Heart left ventricle (tissue), 13 donors: Measurements from ENCODE around the gene LPCAT2.

Experiments
- CTCF ChIP-seq, 12 donors: fragments of 200-600 bp; sonication (generic) in 4 of 12; IDR thresholded peaks; one replicate each; pipeline versions ENCODE4 v1.5.0 to v1.8.0; 2018 to 2022; ENCODE audit warnings: antibody characterized with exemption in 12 of 12, mild to moderate bottlenecking in 5 of 12
- POLR2A ChIP-seq, 2 donors: fragments of 450-650 bp; IDR thresholded peaks; one replicate each; pipeline ENCODE4 v1.6.1; 2017; ENCODE audit warnings: antibody characterized with exemption in 2 of 2, mild to moderate bottlenecking in 2 of 2, moderate library complexity in 2 of 2
- donor health status: ischemic (EF 13 %, LVEDD 7.1; RV severe dilation, severe dysfunction).
- donor health status: DM: no; HTN: yes; CAD: no.
- donor health status: DM: no; HTN: no; CAD: no.
- donor health status: ischemic (EF 25% LVEDD 6.9; RV normal size, moderate dysfunction).
- donor health status: ischemic (EF 25% LVEDD 5.7; RV mildly dilated, moderate dysfunction).
- donor health status: ischemic (EF 35%, LVEDD 5.7; RV mildly dilated, moderate dysfunction).
- donor health status: nonischemic (EF 11% LVEDD 7.7; RV severe dilation, severe dysfunction).
- donor health status: DM: yes; HTN: yes; CAD: no.
- donor health status: PGD.
- donor health status: ischemic (EF 29% LVEDD 5.4; RV normal size, mild dysfunction).
- donor health status: nonischemic (EF 23%, LVEDD 6.1; RV moderate dilation, normal function).

GRCh38 chr16:55575496-55575895, 66.6 kb downstream of the LPCAT2 start:
- TF ChIP-seq CTCF (IDR thresholded peaks at IDR 0.05) = no peak
- no peak for TF ChIP-seq POLR2A (IDR thresholded peaks at IDR 0.05)
